IMR-90 (cell line): ENCODE results near the gene MAP3K15. TPM values are rescaled to one million over a fixed set of nuclear protein-coding genes. Genes with fewer than 3 reads are reported as not detected.
A peak's percentile ranks its signal among the peaks of the same experiment; 100 is the strongest.

ENCODE experiments used
- ATAC-seq: fragments of 200-7000 bp; cut with Tn5 transposase; 2 replicates; pipeline ENCODE4 v1.9.1; 2020; ENCODE audit warnings: low read depth, mild to moderate bottlenecking, moderate library complexity
- BruUV-seq: library from RNA; stranded (reverse); fragments of 400-500 nt; replicated peaks from 2 replicates; lab custom pipeline; 2021; lab: Mats Ljungman, UMichigan
- CTCF ChIA-PET: fragments of 300-600 bp; formaldehyde crosslinking; extraction: SDS; loops from one replicate; lab custom pipeline; 2021; ENCODE audit warnings: antibody characterized with exemption; lab: Yijun Ruan, JAX
- POLR2A ChIA-PET: fragments of 300-600 bp; sonication (Branson Sonifier 250); formaldehyde crosslinking; loops from one replicate; lab custom pipeline; 2022; ENCODE audit warnings: antibody characterized with exemption; ENCODE audit not compliant: unreplicated experiment; lab: Charles Lee
- DNase-seq: peaks from one replicate; pipeline ENCODE4 v3.0.0; 2013
- H2AFZ ChIP-seq: replicated peaks from 2 replicates; pipeline ENCODE3; 2013; ENCODE audit warnings: low read length, mild to moderate bottlenecking; ENCODE audit not compliant: poor library complexity
- H2AK5ac ChIP-seq: 2 replicates; pipeline ENCODE4 v1.6.1; 2013; ENCODE audit warnings: low read depth, low read length, inconsistent platforms
- H2AK9ac ChIP-seq: replicated peaks from 2 replicates; pipeline ENCODE3; 2013; ENCODE audit warnings: mild to moderate bottlenecking, low read depth, low read length, moderate library complexity; ENCODE audit not compliant: poor library complexity
- H2BK120ac ChIP-seq: 2 replicates; pipeline ENCODE4 v1.6.1; 2013; ENCODE audit warnings: low read depth, low read length, inconsistent platforms
- H2BK15ac ChIP-seq: 3 replicates; pipeline ENCODE4 v1.6.1; 2013; ENCODE audit warnings: low read depth, low read length, inconsistent platforms
- H2BK20ac ChIP-seq: 2 replicates; pipeline ENCODE4 v1.6.1; 2013; ENCODE audit warnings: low read depth, mild to moderate bottlenecking, inconsistent platforms, low read length, moderate library complexity
- H2BK5ac ChIP-seq: 2 replicates; pipeline ENCODE4 v1.6.1; 2013; ENCODE audit warnings: mild to moderate bottlenecking, low read depth, low read length, inconsistent platforms; ENCODE audit not compliant: poor library complexity, severe bottlenecking
- H3K14ac ChIP-seq: replicated peaks from 2 replicates; pipeline ENCODE4 v1.6.1; 2013; ENCODE audit warnings: low read depth, low read length, inconsistent platforms
- H3K18ac ChIP-seq: 2 replicates; pipeline ENCODE4 v1.6.1; 2013; ENCODE audit warnings: low read depth, low read length, control low read depth
- H3K23ac ChIP-seq: 2 replicates; pipeline ENCODE4 v1.6.1; 2013; ENCODE audit warnings: low read depth, low read length, inconsistent platforms
- H3K27ac ChIP-seq: 2 replicates; pipeline ENCODE4 v1.5.1; 2013; ENCODE audit warnings: mild to moderate bottlenecking, control low read depth, low read length; ENCODE audit not compliant: insufficient read depth
- H3K27me3 ChIP-seq: 2 replicates; pipeline ENCODE4 v1.6.1; 2013; ENCODE audit warnings: low read length; ENCODE audit not compliant: control insufficient read depth, insufficient read depth
- H3K36me3 ChIP-seq: 2 replicates; pipeline ENCODE4 v1.6.1; 2013; ENCODE audit warnings: low read length, mixed read lengths; ENCODE audit not compliant: control insufficient read depth, insufficient read depth
- H3K4ac ChIP-seq: 2 replicates; pipeline ENCODE4 v1.6.1; 2013; ENCODE audit warnings: low read depth, low read length, inconsistent platforms
- H3K4me1 ChIP-seq: 2 replicates; pipeline ENCODE4 v1.6.1; 2013; ENCODE audit warnings: low read length, mixed read lengths; ENCODE audit not compliant: control insufficient read depth, insufficient read depth
- H3K4me2 ChIP-seq: 2 replicates; pipeline ENCODE4 v1.6.1; 2013; ENCODE audit warnings: low read depth, mild to moderate bottlenecking, control low read depth, low read length, moderate library complexity
- H3K4me3 ChIP-seq: 2 replicates; pipeline ENCODE4 v1.5.1; 2013; ENCODE audit warnings: low read depth, mild to moderate bottlenecking, control low read depth, low read length, moderate library complexity; ENCODE audit not compliant: insufficient read depth
- H3K56ac ChIP-seq: 2 replicates; pipeline ENCODE4 v1.6.1; 2013; ENCODE audit warnings: low read length, inconsistent platforms; ENCODE audit not compliant: insufficient read depth; ENCODE audit errors: extremely low read depth
- H3K79me1 ChIP-seq, 2 experiments: 2 replicates each; pipeline ENCODE4 v1.6.1; 2013; ENCODE audit warnings: low read length in 2 of 2, inconsistent platforms in 1 of 2, low read depth in 1 of 2
- H3K9ac ChIP-seq: 2 replicates; pipeline ENCODE4 v1.6.1; 2013; ENCODE audit warnings: low read depth, low read length, control low read depth
- H3K9me1 ChIP-seq: 2 replicates; pipeline ENCODE4 v1.6.1; 2013; ENCODE audit warnings: low read length, inconsistent platforms; ENCODE audit not compliant: insufficient read depth
- H3K9me3 ChIP-seq: 2 replicates; pipeline ENCODE4 v1.6.1; 2013; ENCODE audit warnings: low read length; ENCODE audit not compliant: control insufficient read depth, insufficient read depth
- H4K20me1 ChIP-seq: 2 replicates; pipeline ENCODE4 v1.6.1; 2013; ENCODE audit warnings: low read length, inconsistent platforms; ENCODE audit not compliant: insufficient read depth
- H4K5ac ChIP-seq: 2 replicates; pipeline ENCODE4 v1.6.1; 2013; ENCODE audit warnings: mild to moderate bottlenecking, low read depth, low read length, control low read depth
- H4K8ac ChIP-seq, 2 experiments: 2 replicates each; pipeline ENCODE4 v1.6.1; 2013; ENCODE audit warnings: low read depth in 2 of 2, low read length in 2 of 2, control low read depth in 1 of 2, inconsistent platforms in 1 of 2
- H4K91ac ChIP-seq: 2 replicates; pipeline ENCODE4 v1.6.1; 2013; ENCODE audit warnings: low read depth, low read length, inconsistent platforms; ENCODE audit not compliant: insufficient read depth
- BHLHE40 ChIP-seq: fragments of 150-350 bp; IDR thresholded peaks from 2 replicates; pipeline ENCODE4 v1.6.1; 2016; ENCODE audit warnings: mild to moderate bottlenecking, low read depth, low read length
- CEBPB ChIP-seq: IDR thresholded peaks from 2 replicates; pipeline ENCODE4 v1.6.1; 2012; ENCODE audit warnings: low read depth, low read length, improper control_type of control experiment
- CHD1 ChIP-seq: IDR thresholded peaks from 2 replicates; pipeline ENCODE4 v1.6.1; 2012; ENCODE audit warnings: low read depth, low read length, improper control_type of control experiment
- ELK1 ChIP-seq: fragments of 150-350 bp; IDR thresholded peaks from 2 replicates; pipeline ENCODE4 v1.6.1; 2016; ENCODE audit warnings: low read depth, mild to moderate bottlenecking, low read length, moderate library complexity, borderline replicate concordance
- MAFK ChIP-seq: IDR thresholded peaks from 2 replicates; pipeline ENCODE4 v1.6.1; 2012; ENCODE audit warnings: low read depth, low read length, improper control_type of control experiment
- MAZ ChIP-seq: IDR thresholded peaks from 2 replicates; pipeline ENCODE4 v1.6.1; 2012; ENCODE audit warnings: low read depth, mild to moderate bottlenecking, low read length, improper control_type of control experiment, moderate library complexity, borderline replicate concordance
- MXI1 ChIP-seq: IDR thresholded peaks from 2 replicates; pipeline ENCODE4 v1.6.1; 2012; ENCODE audit warnings: low read depth, mild to moderate bottlenecking, low read length, moderate library complexity, borderline replicate concordance
- NFE2L2 ChIP-seq: fragments of 150-350 bp; IDR thresholded peaks from 2 replicates; pipeline ENCODE4 v1.6.1; 2016; ENCODE audit warnings: low read depth, mild to moderate bottlenecking, low read length
- POLR2A ChIP-seq: IDR thresholded peaks from 2 replicates; pipeline ENCODE4 v1.6.1; 2012; ENCODE audit warnings: mild to moderate bottlenecking, low read depth, low read length
- RAD21 ChIP-seq: IDR thresholded peaks from 2 replicates; pipeline ENCODE4 v1.6.1; 2012; ENCODE audit warnings: low read length, improper control_type of control experiment
- RCOR1 ChIP-seq: IDR thresholded peaks from 2 replicates; pipeline ENCODE4 v1.6.1; 2012; ENCODE audit warnings: mild to moderate bottlenecking, low read length, improper control_type of control experiment; ENCODE audit not compliant: insufficient replicate concordance
- RFX5 ChIP-seq: IDR thresholded peaks from 2 replicates; pipeline ENCODE4 v1.8.0; 2012; ENCODE audit warnings: low read depth, mild to moderate bottlenecking, low read length, moderate library complexity
- SMC3 ChIP-seq: fragments of 150-350 bp; IDR thresholded peaks from 2 replicates; pipeline ENCODE4 v1.6.1; 2016; ENCODE audit warnings: low read depth, mild to moderate bottlenecking, antibody characterized with exemption, low read length, moderate library complexity
- WGBS, 2 experiments: methylation state at CpG; one replicate each; pipeline versions ENCODE4 v1.1.5 to v1.1.7; 2013; ENCODE audit warnings: missing lambda C conversion rate in 2 of 2; ENCODE audit not compliant: insufficient read length in 1 of 2; ENCODE audit errors: extremely low coverage in 2 of 2; 5-methylcytosine and 5-hydroxymethylcytosine counted together
- dilution Hi-C: fragments of 300-500 bp; cut with HindIII; formaldehyde crosslinking; loops from one replicate; pipeline ENCODE4 v1.14.3; 2018; ENCODE audit warnings: low sequenced_read_pairs; ENCODE audit not compliant: unreplicated experiment
- in situ Hi-C: fragments of 300-500 bp; cut with MboI; formaldehyde crosslinking; loops from 3 replicates; pipeline ENCODE4 v1.14.3; 2019; ENCODE audit warnings: low sequenced_read_pairs, inconsistent platforms, mixed read lengths
- intact Hi-C: fragments of 100-400 bp; cut with micrococcal nuclease; formaldehyde crosslinking; loops from 2 replicates; pipeline ENCODE4 v1.10.0; 2022
- polyA plus RNA-seq, 3 experiments: library from polyadenylated mRNA; depleted of rRNA; stranded (reverse); fragments of >200 nt; gene quantifications; 2 replicates each; pipeline ENCODE4 v1.2.3, GENCODE V29; 2012; ENCODE audit warnings: low replicate concordance in 1 of 3
- total RNA-seq: library from RNA; depleted of rRNA; stranded (reverse); fragments of >200 nt; gene quantifications from 2 replicates; pipeline ENCODE4 v1.2.3, GENCODE V29; 2012
- TF ChIP-seq, protein P1 (sequence below): fragments of 150-350 bp; IDR thresholded peaks from 2 replicates; pipeline ENCODE4 v1.6.1; 2017; ENCODE audit warnings: mild to moderate bottlenecking, antibody characterized with exemption, low read length, low read depth

Gene MAP3K15
- total and polyA plus RNA-seq, 2 of the 4 experiments (the other 2 are of a cell fraction) = under 0.01 to 0.10 TPM

DNA sequence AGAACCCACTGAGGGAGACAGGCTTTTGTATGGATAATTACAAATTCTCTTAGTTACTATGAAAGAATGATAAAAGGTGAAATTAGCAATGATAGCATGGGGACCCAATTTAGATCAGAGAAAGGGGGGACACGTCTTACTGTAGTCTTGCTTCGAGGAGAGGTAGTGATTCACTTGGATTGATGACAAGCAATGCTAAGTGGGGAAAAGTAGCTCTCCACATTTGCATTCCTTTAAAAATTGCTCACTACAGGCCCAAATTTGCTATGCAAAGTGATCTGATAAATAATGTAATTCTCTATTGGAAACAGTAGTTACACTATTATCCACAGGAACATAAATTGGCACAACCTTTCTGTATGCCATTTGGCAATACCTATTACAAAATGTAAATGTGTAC lies 42.5 kb upstream of the MAP3K15 start:
- no peak overlapping the region for H2BK120ac ChIP-seq
- intact Hi-C loops = no loop called here
- H3K4me2 ChIP-seq = no peak overlapping the region
- H2AK5ac ChIP-seq = no peak overlapping the region
- ChIA-PET POLR2A (no interaction called here), CTCF (no interaction called here)
- H3K9me3 ChIP-seq = no peaks in the 10 kb centered on the region
- peaks cover 2% of the 10 kb centered on the region; the same call in 1 of the 2 replicates for H3K4me1 ChIP-seq
- peaks cover 0 to 3% of the 10 kb centered on the region in 2 experiments; a peak in 3 of 4 replicates for H3K79me1 ChIP-seq
- H2AK9ac ChIP-seq = no peak overlapping the region
- no peak overlapping the region for H3K56ac ChIP-seq
- no peak overlapping the region for H2BK20ac ChIP-seq
- H3K27ac ChIP-seq = no peak overlapping the region
- no peaks in the 10 kb centered on the region for H3K36me3 ChIP-seq
- H2AFZ ChIP-seq = no peak overlapping the region
- no peak overlapping the region for H4K5ac ChIP-seq
- no peak overlapping the region for H4K8ac ChIP-seq
- no peak overlapping the region for H3K18ac ChIP-seq
- DNase-seq (peak; percentile 30), ATAC-seq (no peak)
- H3K9me1 ChIP-seq = peaks cover 3% of the 10 kb centered on the region; the same call in 1 of the 2 replicates
- TF ChIP-seq MXI1 (no peak), ELK1 (no peak), RCOR1 (no peak), MAFK (no peak), RAD21 (no peak), MAZ (no peak), CHD1 (no peak), NFE2L2 (no peak), SMC3 (no peak), CEBPB (no peak), RFX5 (no peak), POLR2A (no peak), BHLHE40 (no peak)
- TF ChIP-seq, protein P1, sequence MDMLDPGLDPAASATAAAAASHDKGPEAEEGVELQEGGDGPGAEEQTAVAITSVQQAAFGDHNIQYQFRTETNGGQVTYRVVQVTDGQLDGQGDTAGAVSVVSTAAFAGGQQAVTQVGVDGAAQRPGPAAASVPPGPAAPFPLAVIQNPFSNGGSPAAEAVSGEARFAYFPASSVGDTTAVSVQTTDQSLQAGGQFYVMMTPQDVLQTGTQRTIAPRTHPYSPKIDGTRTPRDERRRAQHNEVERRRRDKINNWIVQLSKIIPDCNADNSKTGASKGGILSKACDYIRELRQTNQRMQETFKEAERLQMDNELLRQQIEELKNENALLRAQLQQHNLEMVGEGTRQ = no peak
- WGBS, 2 experiments = no CpG with 5 or more reads among the region's 2 CpGs
- H3K4ac ChIP-seq = no peak overlapping the region
- H2BK15ac ChIP-seq = no peak overlapping the region
- dilution Hi-C loops = no loop called here
- H3K14ac ChIP-seq = no peak overlapping the region
- no TSS peak for BruUV-seq
- no peaks in the 10 kb centered on the region; the same call in 1 of the 2 replicates for H4K20me1 ChIP-seq
- no peak overlapping the region for H3K23ac ChIP-seq
- in situ Hi-C loops = no loop called here
- H4K91ac ChIP-seq = no peak overlapping the region
- no peaks in the 10 kb centered on the region for H3K27me3 ChIP-seq
- no peak overlapping the region for H3K4me3 ChIP-seq
- no peak overlapping the region for H2BK5ac ChIP-seq
- H3K9ac ChIP-seq = no peak overlapping the region
